GM23248 (cell line): ENCODE data around the gene HLX.

Experiments
- EZH2 ChIP-seq: fragments of 200-600 bp; sonication (generic); IDR thresholded peaks from 2 replicates; pipeline ENCODE4 v1.6.1; 2018; ENCODE audit warnings: antibody characterized with exemption, mild to moderate bottlenecking; ENCODE audit not compliant: insufficient read depth, poor library complexity, severe bottlenecking
- EZH2phosphoT487 ChIP-seq: fragments of 200-600 bp; sonication (generic); IDR thresholded peaks from 2 replicates; pipeline ENCODE4 v1.6.1; 2018; ENCODE audit warnings: antibody characterized with exemption, moderate library complexity, mild to moderate bottlenecking, low read depth; ENCODE audit not compliant: insufficient read depth

DNA sequence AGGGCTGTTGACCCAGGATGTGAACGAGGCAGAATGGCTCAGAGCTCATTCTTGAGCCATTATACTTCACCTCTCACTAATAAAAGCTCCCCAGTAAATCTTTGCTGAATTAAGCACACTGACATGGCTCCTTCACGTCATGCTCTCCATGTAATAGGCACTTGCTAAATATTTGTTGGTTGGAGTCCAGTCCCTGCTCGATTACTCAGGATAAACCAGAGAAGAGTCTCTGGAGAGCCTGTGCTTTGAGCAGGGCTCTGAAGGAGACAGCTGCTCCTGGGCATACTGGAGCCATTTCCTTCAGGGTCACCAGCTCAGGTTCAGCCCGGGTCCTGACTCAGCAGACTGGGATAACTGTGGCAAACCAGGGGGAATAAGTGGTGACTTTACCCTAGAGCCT lies 46.9 kb downstream of the HLX start:
- TF ChIP-seq EZH2 = no peak
- TF ChIP-seq EZH2phosphoT487 = no peak
